Measurements from ENCODE around the gene SYNE1.
"Not testable (repeated sequence)": the region's sequence is repeated elsewhere in the genome, so short reads cannot be mapped to it uniquely, and the experiment has no call there.

The SYNE1 gene

GRCh38 chr6:152087096-152087495 is 550.1 kb downstream of the SYNE1 start:
- DNase-seq, result no peak

DNA sequence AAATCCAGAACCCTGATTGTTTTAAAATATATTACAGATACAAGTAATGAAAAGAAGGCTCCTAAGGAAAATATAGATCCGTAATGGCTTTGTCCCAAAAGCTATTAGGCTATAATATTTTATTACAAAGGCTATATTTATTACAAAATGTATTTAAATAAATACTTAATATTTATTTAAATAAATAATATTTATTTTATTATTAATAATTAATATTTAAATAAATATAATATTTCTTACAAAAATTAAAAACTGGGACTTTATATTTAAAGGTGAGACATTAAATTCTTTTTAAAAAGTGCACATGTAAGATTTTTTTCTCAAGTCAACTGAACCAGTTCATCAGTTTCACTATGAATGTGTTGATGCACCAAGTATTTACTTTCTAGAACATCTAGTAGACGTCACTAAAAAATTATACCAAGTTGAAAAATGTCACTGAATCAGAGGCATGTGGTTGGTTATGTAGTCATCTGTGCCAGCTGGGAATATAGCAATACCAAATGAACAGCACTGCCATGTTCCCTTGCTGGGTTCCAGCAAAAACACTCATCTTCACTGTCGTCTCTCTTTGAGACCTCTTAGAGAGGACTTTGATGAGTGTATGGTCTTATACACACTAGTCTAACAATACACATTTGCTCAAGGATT is 550.8 kb downstream of the SYNE1 start:
- no peak for DNase-seq

- no peak for DNase-seq
These were observed 551.7 kb downstream of the SYNE1 start for GRCh38 chr6:152085451-152085921.

DNA sequence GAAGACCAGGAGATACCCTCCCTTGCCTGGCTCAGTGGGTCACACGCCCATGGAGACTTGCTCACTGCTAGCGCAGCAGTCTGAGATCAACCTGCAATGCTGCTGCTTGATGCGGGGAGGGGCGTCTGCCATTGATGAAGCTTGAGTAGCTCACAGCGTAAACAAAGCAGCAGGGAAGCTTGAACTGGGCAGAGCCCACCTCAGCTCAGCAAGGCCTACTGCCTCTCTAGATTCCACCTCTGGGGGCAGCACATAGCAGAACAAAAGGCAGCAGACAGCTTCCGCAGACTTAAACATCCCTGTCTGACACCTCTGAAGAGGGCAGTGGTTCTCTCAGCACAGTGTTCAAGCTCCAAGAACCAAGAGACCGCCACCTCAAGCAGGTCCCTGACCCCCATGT is 558.4 kb downstream of the SYNE1 start:
- DNase-seq, result no peak

GRCh38 chr6:152078001-152078400 is 559.2 kb downstream of the SYNE1 start:
- no peak for DNase-seq

GRCh38 chr6:152076242-152076641 is 560.9 kb downstream of the SYNE1 start:
- DNase-seq, result not testable (repeated sequence)

DNA sequence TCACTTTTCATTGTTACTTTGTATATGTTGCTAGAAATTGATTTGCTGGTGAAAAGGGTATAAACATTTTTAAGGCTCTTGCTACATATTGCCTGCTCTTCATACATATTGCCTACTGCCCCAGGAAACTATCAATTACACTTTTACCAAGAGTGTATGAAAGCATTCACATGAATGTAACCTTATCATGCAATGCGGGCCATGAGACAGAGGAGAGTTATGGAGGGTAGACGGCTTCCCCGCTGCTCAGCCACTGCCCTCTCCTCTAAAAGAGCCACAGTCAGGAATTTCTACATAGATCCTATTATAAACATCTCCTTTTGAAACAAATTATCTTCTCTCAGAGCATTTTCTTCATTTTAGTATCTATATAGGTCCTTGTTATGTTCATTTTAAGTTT is 565.3 kb downstream of the SYNE1 start:
- DNase-seq, result no peak

All from NK-92 treated with Interleukin-12 subunit alpha and Interleukin-12 subunit beta, amount 100 ng/mL, for 24 hours (cell line).